ENCODE measurements around the gene PRDX1. TPM values are rescaled to one million over a fixed set of nuclear protein-coding genes. Genes with fewer than 3 reads are reported as not detected.

Gene PRDX1
- total RNA-seq, 4 donors from 2014 or later: 120 to 291 (median 189) TPM

- H3K4me1 ChIP-seq: peaks cover 0 to 9% (median 5%) of the 10 kb centered on the region in 4 donors
- no peaks in the 10 kb centered on the region for H3K27me3 ChIP-seq
- no peak for DNase-seq
- intact Hi-C loops (cut with DNase I; ENCODE audit: low total_unique reads): no loop called here
- H3K9me3 ChIP-seq: no peaks in the 10 kb centered on the region
- peaks cover 0 to 34% (median 13%) of the 10 kb centered on the region in 4 donors for H3K36me3 ChIP-seq
- H3K27ac ChIP-seq: no peak overlapping the region
- in situ Hi-C loops (cut with MboI; ENCODE audit: low pct_ligation_motif_present in 1 of 4, low pct_unique_long_range_greater_than_20kb in 1 of 4, low sequenced_read_pairs in 3 of 4): loop anchor here in 2 of 4 donors (10.0 kb wide), 2 partner anchors 49 to 199 kb away; no protein-coding TSS in a partner anchor
- 98% methylated on average over 2 of the region's 2 CpGs; no CpG with 5 or more reads in 1 of the 2 donors for WGBS, 2 donors (ENCODE audit: low coverage in 1 of 2)
- TF ChIP-seq POLR2AphosphoS5 (IDR thresholded peaks at IDR 0.05): no peak
- TF ChIP-seq POLR2A (IDR thresholded peaks at IDR 0.05): no peak
- TF ChIP-seq EP300 (IDR thresholded peaks at IDR 0.05; ENCODE audit: low read depth): no peak
- TF ChIP-seq, protein P1, sequence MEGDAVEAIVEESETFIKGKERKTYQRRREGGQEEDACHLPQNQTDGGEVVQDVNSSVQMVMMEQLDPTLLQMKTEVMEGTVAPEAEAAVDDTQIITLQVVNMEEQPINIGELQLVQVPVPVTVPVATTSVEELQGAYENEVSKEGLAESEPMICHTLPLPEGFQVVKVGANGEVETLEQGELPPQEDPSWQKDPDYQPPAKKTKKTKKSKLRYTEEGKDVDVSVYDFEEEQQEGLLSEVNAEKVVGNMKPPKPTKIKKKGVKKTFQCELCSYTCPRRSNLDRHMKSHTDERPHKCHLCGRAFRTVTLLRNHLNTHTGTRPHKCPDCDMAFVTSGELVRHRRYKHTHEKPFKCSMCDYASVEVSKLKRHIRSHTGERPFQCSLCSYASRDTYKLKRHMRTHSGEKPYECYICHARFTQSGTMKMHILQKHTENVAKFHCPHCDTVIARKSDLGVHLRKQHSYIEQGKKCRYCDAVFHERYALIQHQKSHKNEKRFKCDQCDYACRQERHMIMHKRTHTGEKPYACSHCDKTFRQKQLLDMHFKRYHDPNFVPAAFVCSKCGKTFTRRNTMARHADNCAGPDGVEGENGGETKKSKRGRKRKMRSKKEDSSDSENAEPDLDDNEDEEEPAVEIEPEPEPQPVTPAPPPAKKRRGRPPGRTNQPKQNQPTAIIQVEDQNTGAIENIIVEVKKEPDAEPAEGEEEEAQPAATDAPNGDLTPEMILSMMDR (IDR thresholded peaks at IDR 0.05): no peak
- H3K4me3 ChIP-seq: no peak overlapping the region
These were observed 42.2 kb upstream of the PRDX1 start for GRCh38 chr1:45563843-45564242.

GRCh38 chr1:45557422-45557944 lies 35.8 kb upstream of the PRDX1 start:
- in situ Hi-C loops (cut with MboI; ENCODE audit: low pct_ligation_motif_present in 1 of 4, low pct_unique_long_range_greater_than_20kb in 1 of 4, low sequenced_read_pairs in 3 of 4): no loop called here
- H3K27me3 ChIP-seq: no peaks in the 10 kb centered on the region
- 49 to 60% methylated on average over 3 of the region's 3 CpGs for WGBS, 2 donors (ENCODE audit: low coverage in 1 of 2)
- peaks cover 0 to 6% (median 3%) of the 10 kb centered on the region in 4 donors for H3K36me3 ChIP-seq
- peak overlapping the region in 2 of 4 donors; percentile 5 to 6 for H3K27ac ChIP-seq
- DNase-seq: no peak
- no peaks in the 10 kb centered on the region for H3K9me3 ChIP-seq
- H3K4me1 ChIP-seq: peaks cover 11 to 30% (median 16%) of the 10 kb centered on the region in 4 donors
- intact Hi-C loops (cut with DNase I; ENCODE audit: low total_unique reads): no loop called here
- no peak overlapping the region for H3K4me3 ChIP-seq
- TF ChIP-seq POLR2A (IDR thresholded peaks at IDR 0.05) (no peak), EP300 (IDR thresholded peaks at IDR 0.05; ENCODE audit: low read depth) (no peak), POLR2AphosphoS5 (IDR thresholded peaks at IDR 0.05) (no peak)
- TF ChIP-seq, protein P1 (IDR thresholded peaks at IDR 0.05): no peak

DNA sequence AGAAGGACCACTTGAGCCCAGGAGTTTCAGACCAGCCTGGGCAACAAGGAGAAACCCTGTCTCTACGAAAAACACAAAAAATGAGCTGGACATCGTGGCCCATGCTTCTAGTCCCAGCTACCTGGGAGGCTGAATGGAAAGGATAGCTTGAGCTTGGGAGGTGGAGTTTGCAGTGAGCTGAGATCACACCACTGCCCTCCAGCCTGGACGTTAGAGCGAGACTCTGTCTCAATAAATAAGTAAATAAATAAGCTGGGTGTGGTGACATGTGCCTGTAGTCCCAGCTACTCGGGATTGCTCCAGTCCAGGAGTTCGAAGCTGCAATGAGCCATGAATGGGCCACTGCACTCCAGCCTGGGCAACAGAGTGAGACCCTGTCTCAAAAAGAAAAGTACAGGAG lies 32.5 kb upstream of the PRDX1 start:
- intact Hi-C loops (cut with DNase I; ENCODE audit: low total_unique reads): loop anchor here (5.0 kb wide), 1 partner anchor 37 kb away; no protein-coding TSS in a partner anchor

DNA sequence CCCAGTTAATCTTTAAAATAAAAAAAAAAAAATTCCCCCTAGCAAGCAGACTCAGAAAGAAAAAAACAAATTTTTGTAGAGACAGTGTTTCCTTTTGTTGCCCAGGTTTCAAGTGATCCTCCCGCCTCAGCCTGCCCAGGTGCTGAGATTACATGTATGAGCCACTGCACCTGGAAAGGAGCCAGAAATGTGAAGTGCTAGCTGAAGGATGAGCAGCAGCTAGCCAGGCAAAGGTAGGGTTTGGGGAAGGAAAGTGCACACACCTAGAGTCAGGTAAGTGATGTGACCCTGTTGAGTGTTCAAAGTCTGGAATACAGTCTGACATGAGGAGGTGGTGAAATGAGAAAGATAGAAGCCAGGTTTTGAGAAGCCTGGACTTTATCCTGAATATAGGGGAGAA lies 30.6 kb upstream of the PRDX1 start:
- no peak for TF ChIP-seq EP300 (IDR thresholded peaks at IDR 0.05; ENCODE audit: low read depth)
- TF ChIP-seq, protein P1 (IDR thresholded peaks at IDR 0.05): no peak
- peak; percentile 58 for DNase-seq
- H3K9me3 ChIP-seq: no peaks in the 10 kb centered on the region
- in situ Hi-C loops (cut with MboI; ENCODE audit: low pct_ligation_motif_present in 1 of 4, low pct_unique_long_range_greater_than_20kb in 1 of 4, low sequenced_read_pairs in 3 of 4) (no loop called here), intact Hi-C loops (cut with DNase I; ENCODE audit: low total_unique reads) (loop anchor here (5.0 kb wide), 1 partner anchor 35 kb away; no protein-coding TSS in a partner anchor)
- peak overlapping the region; percentile 87 to 89 (median 88) for H3K27ac ChIP-seq
- peaks cover 21 to 42% (median 26%) of the 10 kb centered on the region in 4 donors for H3K4me1 ChIP-seq
- H3K36me3 ChIP-seq: no peaks in the 10 kb centered on the region
- peak overlapping the region in 1 of 4 donors; percentile 89 for H3K4me3 ChIP-seq
- no peaks in the 10 kb centered on the region for H3K27me3 ChIP-seq
- 38 to 54% methylated on average over 1 of the region's 1 CpG for WGBS, 2 donors (ENCODE audit: low coverage in 1 of 2)

More for the DNA sequence above, 32.5 kb upstream of the PRDX1 start:
- Histone ChIP-seq H3K36me3 (no peaks in the 10 kb centered on the region), H3K4me3 (no peak overlapping the region), H3K9me3 (no peaks in the 10 kb centered on the region), H3K27me3 (no peaks in the 10 kb centered on the region), H3K27ac (no peak overlapping the region), H3K4me1 (peaks cover 23 to 44% (median 27%) of the 10 kb centered on the region in 4 donors)
- in situ Hi-C loops (cut with MboI; ENCODE audit: low pct_ligation_motif_present in 1 of 4, low pct_unique_long_range_greater_than_20kb in 1 of 4, low sequenced_read_pairs in 3 of 4): no loop called here
- 69 to 86% methylated on average over 5 to 6 of the region's 6 CpGs for WGBS, 2 donors (ENCODE audit: low coverage in 1 of 2)
- DNase-seq: no peak
- TF ChIP-seq, protein P1 (IDR thresholded peaks at IDR 0.05): no peak
- TF ChIP-seq EP300 (IDR thresholded peaks at IDR 0.05; ENCODE audit: low read depth): no peak
- TF ChIP-seq POLR2AphosphoS5 (IDR thresholded peaks at IDR 0.05): no peak
- TF ChIP-seq POLR2A (IDR thresholded peaks at IDR 0.05): no peak
